Glomerular visceral epithelial cell (primary cell): ENCODE measurements around the gene KCNG2.

Experiments used
- DNase-seq: peaks from one replicate; pipeline ENCODE4 v3.0.0-alpha.2; 2016; ENCODE audit errors: extremely low spot score

The KCNG2 gene

GRCh38 chr18:79798999-79799370, 1.2 kb downstream of the KCNG2 start:
- no peak for DNase-seq

- DNase-seq: no peak
Measured at GRCh38 chr18:79799619-79800370, 2.1 kb downstream of the KCNG2 start.

GRCh38 chr18:79800371-79801180, 2.8 kb downstream of the KCNG2 start:
- DNase-seq: no peak

GRCh38 chr18:79801217-79801616, 3.5 kb downstream of the KCNG2 start:
- no peak for DNase-seq

- DNase-seq: no peak
Measured at GRCh38 chr18:79801641-79802040, 3.9 kb downstream of the KCNG2 start.

DNA sequence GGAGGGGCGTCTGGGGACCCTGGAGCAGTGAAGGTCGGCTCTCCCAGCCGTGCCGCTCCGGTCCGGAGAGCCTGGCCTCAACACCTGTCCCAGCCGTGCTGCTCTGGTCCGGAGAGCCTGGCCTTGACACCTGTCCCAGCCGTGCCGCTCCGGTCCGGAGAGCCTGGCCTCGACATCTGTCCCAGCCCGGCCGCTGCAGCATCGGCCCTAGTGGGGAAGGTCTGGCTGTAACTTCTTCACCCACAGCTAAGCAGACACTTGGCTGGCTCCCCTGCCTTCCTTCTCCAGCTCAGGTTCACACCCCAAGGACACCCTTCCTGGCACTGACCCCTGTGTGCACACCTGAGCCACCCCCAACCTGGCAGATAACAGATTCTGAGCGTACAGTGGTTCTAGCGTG, 4.6 kb downstream of the KCNG2 start:
- DNase-seq: no peak

DNA sequence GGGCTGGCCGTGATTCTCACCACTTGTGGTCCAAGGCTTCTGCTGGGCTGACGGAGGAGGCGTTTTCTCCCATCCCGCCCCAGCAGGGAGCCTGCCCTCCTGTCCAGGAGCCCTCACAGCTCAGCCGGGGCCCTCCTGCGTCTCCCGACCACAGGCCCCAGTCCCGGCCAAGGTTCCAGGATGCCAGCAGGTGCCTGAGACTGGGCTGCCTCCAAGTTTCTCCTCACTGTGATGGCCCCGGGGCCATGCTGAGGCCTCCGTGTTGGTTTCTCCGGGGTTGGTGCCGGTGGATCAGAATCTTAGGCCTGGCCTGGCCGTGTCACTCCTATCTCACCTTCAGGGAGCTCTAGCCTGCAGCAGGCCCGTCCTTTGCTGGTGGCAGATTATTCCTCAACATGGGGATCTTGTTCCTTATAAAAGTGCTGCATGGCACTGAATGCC, 5.9 kb downstream of the KCNG2 start:
- no peak for DNase-seq

DNA sequence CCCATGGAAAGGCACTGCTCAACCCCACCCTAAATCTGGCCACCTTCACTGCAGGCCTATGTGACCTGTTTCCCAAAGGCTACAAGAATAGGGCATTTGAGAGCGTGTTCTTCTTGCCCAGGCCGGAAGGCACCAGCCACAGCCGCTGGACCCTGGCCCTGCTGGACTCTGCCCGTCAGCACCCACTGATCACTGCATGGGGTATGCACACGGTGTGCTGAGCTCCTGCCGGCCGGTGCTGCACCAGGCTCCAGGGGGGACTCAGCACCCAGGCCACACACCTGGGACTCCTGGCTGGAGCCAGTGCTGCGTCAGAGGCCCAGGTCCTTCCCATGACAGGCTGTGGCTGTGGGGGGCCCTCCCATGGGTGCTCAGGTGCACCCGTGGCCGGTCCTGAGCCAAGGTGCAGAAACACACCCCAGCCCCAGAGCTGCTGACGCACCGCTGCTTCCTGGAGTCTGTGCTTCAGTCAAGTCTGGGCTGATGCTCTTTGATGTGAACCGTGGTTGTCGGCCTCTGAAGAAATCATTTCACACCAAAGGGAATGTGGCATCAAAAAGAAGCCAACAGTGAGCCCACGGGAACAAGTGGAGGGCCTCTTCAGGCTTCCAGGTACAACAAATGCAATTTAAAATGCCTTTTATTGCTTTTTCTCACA, 6.5 kb downstream of the KCNG2 start:
- no peak for DNase-seq

- no peak for DNase-seq
Measured at GRCh38 chr18:79805211-79805887, 7.6 kb downstream of the KCNG2 start.

DNA sequence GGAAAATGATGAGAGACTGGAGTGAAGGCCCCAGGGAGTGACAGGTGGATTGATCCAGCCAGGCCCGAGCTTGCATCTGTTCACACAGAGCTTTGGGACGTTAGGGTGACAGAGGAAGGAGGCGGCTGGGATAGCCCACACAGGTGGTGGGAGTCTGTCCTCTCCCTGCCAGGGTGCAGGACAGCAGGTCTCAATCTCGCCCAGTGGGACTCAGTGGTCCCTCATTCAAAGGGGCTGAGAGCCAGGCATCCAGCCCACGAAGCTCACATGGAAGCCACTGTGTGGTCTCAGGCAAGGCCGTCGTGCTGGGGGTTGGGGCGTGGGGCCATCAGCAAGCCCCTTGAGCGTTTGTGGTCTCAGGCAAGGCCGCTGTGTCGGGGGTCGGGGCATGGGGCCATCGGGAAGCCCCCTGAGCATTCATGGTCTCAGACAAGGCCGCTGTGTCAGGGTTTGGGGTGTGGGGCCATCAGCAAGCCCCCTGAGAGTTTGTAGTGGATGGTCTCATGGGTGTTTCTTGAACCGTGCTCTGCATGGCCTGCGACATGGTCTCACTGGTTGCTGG, 8.3 kb downstream of the KCNG2 start:
- no peak for DNase-seq

GRCh38 chr18:79806976-79807841, 9.5 kb downstream of the KCNG2 start:
- DNase-seq: no peak

DNA sequence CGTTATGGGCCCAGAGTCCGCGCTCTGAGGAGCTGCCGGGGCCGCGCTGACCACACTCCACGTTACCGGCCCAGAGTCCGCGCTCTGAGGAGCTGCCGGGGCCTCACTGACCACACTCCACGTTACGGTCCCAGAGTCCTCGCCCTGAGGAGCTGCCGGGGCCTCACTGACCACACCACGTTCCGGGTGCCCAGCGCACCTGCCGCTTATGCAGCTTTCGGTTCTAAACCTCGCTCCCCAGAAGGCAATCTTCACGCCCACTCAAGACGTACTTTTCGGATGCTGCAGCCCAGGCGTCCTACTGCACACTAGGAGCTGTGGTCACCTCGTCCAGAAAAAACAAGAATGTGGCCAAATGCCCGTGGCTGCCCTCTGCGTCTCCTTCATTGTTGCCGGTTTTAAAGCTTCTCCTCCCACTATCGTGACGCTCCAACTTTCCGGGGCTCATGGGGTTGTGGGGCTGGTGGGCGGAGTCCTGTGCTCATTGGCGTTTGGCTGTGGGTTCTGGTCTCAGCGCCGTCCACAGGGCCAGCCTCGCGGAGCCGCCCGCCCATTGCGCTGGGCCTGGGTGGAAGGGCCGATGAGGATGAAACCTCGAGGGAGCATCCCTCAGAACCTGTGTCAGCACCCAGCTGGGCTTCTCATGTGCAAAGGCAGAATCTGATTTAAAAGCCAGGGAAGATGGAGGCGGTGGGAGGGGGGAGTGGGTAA, 11.9 kb downstream of the KCNG2 start:
- DNase-seq: no peak

- no peak for DNase-seq
Measured at GRCh38 chr18:79812052-79812451, 14.3 kb downstream of the KCNG2 start.

DNA sequence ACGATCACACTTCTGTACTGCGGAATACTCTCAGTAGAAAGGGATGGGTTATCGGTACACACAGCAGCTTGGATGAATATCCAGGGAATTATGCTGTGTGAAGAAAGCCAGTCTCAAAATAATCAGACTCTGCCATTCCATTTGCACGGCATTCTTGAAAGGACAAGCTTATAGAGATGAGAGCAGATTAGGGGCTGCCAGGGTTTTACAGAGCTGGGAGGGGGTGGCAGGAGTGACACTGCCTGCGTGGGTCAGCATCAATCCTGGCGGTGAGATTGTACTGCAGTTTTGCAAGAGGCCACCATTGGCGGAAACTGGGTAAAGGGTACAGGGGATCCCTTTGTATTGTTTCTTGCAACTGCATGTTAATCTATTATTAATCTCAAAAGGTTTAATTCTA, 16.6 kb downstream of the KCNG2 start:
- DNase-seq: no peak

DNA sequence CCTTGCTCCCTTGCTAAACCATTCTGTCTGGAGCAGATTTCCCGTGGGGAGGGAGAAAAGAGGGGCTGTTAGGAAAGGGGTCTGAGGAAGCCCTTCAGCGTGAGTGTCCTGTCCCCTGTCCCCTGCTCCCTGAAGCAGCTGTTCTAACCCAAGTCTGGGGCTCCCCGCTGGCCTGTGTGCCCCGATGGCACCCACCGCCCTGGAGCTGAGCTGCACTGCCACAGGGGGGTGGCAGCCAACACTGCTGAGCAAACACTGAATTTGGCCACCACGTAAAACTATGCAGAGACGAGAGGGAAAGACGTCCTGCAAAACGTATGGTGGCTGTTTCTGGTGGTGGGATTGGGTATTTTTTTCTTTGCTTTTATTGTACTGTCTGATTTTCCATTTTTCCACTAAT, 17.9 kb downstream of the KCNG2 start:
- no peak for DNase-seq

- DNase-seq: no peak
Measured at GRCh38 chr18:79816092-79816491, 18.4 kb downstream of the KCNG2 start.

DNA sequence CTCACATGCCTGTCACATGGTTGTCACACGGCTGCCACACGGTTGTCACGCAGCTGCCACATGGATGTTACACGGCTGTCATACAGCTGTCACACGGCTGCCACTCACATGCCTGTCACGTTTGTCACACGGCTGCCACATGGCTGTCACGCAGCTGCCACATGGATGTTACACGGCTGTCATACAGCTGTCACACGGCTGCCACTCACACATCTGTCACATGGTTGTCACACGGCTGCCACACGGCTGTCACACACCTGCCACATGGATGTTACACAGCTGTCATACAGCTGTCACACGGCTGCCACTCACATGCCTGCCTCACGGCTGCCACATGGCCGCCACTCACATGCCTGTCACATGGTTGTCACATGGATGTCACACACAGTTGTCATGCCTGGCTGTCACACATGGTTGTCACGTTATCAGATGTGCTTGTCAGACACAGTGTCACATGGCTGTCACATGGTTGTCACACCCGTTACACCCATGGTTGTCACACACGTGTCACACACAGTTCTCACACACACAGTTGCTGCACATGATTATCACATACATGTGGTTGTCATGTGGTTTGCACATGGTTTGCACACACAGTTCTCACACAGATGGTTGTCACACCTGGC, 19.4 kb downstream of the KCNG2 start:
- DNase-seq: no peak

DNA sequence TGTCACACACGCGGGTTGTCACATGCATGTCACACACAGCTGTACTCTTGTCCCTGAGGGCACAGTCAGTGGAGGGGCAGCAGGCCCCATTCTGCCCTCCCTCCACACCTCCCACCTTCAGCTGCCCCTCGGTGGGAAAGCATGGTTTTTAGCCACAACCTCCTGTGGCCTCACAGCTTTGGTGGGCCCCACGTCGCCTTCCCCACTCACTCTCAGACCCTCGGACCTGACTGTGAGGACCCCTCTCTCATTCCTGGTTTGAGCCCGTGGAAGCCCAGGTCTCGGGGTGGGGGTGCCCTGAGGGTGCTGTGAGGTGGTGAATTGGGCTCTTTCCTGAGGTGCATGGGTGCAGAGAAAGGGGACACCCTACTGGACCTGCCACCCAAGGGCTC, 19.9 kb downstream of the KCNG2 start:
- DNase-seq: no peak

DNA sequence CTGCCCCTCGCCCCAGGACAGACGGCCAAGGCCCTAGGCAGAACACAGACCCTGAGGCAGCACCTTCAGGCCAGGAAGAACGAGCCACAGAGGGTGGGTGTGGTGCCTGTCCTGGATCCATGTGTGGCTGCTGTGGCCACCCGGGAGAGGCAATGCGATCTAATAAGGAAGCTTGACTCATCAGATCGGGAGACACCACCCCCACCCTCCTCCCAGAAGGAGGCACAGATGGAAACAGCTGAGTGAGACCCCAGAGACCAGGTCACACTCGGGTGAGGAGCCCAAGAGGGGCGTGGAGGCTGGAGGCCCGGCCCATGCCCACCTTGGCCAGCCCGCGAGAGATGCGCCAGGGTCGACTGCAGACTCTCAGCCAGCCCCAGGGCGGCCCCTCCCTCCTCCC, 20.3 kb downstream of the KCNG2 start:
- no peak for DNase-seq

- no peak for DNase-seq
Measured at GRCh38 chr18:79818631-79819030, 20.9 kb downstream of the KCNG2 start.
